ENCODE measurements around the gene PRKCA.

The PRKCA gene

DNA sequence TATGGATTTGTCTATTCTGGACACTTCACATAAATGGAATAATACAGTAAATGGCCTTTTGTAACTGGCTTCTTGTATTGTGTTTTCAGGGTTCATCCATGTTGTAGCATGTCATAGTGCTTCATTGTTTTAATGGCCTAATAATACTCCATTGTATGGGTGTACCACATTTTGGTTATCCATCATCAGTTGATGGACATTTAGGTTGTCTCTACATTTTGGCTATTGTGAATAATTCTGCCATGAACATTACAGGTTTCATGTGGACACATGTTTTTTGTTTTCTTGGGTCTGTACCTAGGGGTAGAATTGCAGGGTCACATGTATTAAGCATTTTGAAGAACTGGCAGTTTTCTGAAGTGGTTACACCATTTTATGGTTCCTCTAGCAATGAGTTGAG is 309.0 kb downstream of the PRKCA start:
- Histone ChIP-seq H3K4me2 (ENCODE audit: low read length) (no peak overlapping the region), H3K27me3 (ENCODE audit: control insufficient read depth, low read length) (no peaks in the 10 kb centered on the region), H3K4me1 (ENCODE audit: control insufficient read depth, low read length) (peaks cover 11% of the 10 kb centered on the region), H3K9me2 (replicated peaks; ENCODE audit: control insufficient read depth, low read length) (no peaks in the 10 kb centered on the region), H3K36me3 (ENCODE audit: control insufficient read depth, low read length) (no peaks in the 10 kb centered on the region), H3K79me2 (ENCODE audit: control insufficient read depth, low read length) (no peaks in the 10 kb centered on the region), H3K27ac (ENCODE audit: low read depth, low read length) (no peak overlapping the region), H3K9me3 (ENCODE audit: control insufficient read depth, insufficient read depth, low read length) (peaks cover 8% of the 10 kb centered on the region; the same call in 1 of the 2 replicates), H3F3A (ENCODE audit: control insufficient read depth, insufficient read depth) (no peaks in the 10 kb centered on the region), H4K20me1 (ENCODE audit: control insufficient read depth, insufficient read depth, low read depth, low read length) (no peaks in the 10 kb centered on the region), H3K4me3 (ENCODE audit: low read length) (no peak overlapping the region)
- TF ChIP-seq, protein P1, sequence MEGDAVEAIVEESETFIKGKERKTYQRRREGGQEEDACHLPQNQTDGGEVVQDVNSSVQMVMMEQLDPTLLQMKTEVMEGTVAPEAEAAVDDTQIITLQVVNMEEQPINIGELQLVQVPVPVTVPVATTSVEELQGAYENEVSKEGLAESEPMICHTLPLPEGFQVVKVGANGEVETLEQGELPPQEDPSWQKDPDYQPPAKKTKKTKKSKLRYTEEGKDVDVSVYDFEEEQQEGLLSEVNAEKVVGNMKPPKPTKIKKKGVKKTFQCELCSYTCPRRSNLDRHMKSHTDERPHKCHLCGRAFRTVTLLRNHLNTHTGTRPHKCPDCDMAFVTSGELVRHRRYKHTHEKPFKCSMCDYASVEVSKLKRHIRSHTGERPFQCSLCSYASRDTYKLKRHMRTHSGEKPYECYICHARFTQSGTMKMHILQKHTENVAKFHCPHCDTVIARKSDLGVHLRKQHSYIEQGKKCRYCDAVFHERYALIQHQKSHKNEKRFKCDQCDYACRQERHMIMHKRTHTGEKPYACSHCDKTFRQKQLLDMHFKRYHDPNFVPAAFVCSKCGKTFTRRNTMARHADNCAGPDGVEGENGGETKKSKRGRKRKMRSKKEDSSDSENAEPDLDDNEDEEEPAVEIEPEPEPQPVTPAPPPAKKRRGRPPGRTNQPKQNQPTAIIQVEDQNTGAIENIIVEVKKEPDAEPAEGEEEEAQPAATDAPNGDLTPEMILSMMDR (IDR thresholded peaks at IDR 0.05; ENCODE audit: low read depth, low read length, poor library complexity, severe bottlenecking), result no peak
- no peak for TF ChIP-seq EZH2phosphoT487 (IDR thresholded peaks at IDR 0.05; ENCODE audit: borderline replicate concordance, low read length)

DNA sequence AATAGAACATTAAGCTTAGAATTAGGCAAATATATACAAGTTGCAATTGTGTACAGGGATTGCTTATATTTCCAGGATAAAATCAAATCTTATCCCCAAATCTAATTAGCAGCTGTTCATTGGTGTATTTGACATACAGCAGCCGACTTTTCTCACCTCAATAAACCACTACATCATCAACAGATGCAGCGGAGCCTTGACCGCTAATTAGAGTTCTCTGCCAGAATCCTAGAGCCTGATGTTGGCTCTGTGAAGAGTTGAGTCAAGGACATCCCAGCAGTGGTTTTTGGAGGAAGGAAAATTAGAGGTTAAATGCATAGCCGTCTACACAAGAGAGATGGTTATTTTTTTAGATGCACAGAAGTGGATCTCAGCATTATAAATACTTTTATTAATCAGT is 310.6 kb downstream of the PRKCA start:
- H3K9me3 ChIP-seq (ENCODE audit: control insufficient read depth, insufficient read depth, low read length), result peaks cover 8% of the 10 kb centered on the region; the same call in 1 of the 2 replicates
- no peaks in the 10 kb centered on the region for H4K20me1 ChIP-seq (ENCODE audit: control insufficient read depth, insufficient read depth, low read depth, low read length)
- no peak overlapping the region for H3K4me3 ChIP-seq (ENCODE audit: low read length)
- H3K79me2 ChIP-seq (ENCODE audit: control insufficient read depth, low read length), result no peaks in the 10 kb centered on the region
- no peaks in the 10 kb centered on the region for H3K9me2 ChIP-seq (replicated peaks; ENCODE audit: control insufficient read depth, low read length)
- no peaks in the 10 kb centered on the region for H3F3A ChIP-seq (ENCODE audit: control insufficient read depth, insufficient read depth)
- no peak overlapping the region for H3K27ac ChIP-seq (ENCODE audit: low read depth, low read length)
- no peak overlapping the region for H3K4me2 ChIP-seq (ENCODE audit: low read length)
- peaks cover 11% of the 10 kb centered on the region for H3K4me1 ChIP-seq (ENCODE audit: control insufficient read depth, low read length)
- H3K36me3 ChIP-seq (ENCODE audit: control insufficient read depth, low read length), result no peaks in the 10 kb centered on the region
- no peak for TF ChIP-seq EZH2phosphoT487 (IDR thresholded peaks at IDR 0.05; ENCODE audit: borderline replicate concordance, low read length)
- TF ChIP-seq, protein P1 (IDR thresholded peaks at IDR 0.05; ENCODE audit: low read depth, low read length, poor library complexity, severe bottlenecking), result no peak
- H3K27me3 ChIP-seq (ENCODE audit: control insufficient read depth, low read length), result no peaks in the 10 kb centered on the region

DNA sequence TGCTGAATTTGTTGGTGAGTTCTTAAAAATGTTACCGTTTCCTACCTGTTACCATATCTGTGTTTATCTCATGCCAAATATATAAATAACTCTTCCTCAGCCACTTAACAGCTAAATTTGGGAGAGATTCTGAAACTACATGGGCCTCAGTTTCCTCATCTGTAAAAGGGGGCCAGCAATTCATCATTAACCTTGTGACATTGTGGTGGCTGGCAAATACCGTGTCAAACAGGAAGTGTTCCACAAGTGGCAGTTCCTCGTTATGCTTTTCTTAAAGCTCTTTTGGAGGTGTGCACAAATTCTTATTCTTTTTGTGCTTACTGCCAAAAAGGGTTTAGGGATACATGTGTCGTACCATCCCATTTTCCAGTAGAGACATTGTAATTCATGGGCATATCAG is 312.1 kb downstream of the PRKCA start:
- no peak for TF ChIP-seq EZH2phosphoT487 (IDR thresholded peaks at IDR 0.05; ENCODE audit: borderline replicate concordance, low read length)
- TF ChIP-seq, protein P1 (IDR thresholded peaks at IDR 0.05; ENCODE audit: low read depth, low read length, poor library complexity, severe bottlenecking), result no peak
- Histone ChIP-seq H3K9me3 (ENCODE audit: control insufficient read depth, insufficient read depth, low read length) (peaks cover 8% of the 10 kb centered on the region; the same call in 1 of the 2 replicates), H4K20me1 (ENCODE audit: control insufficient read depth, insufficient read depth, low read depth, low read length) (no peaks in the 10 kb centered on the region), H3K4me3 (ENCODE audit: low read length) (no peak overlapping the region), H3K9me2 (replicated peaks; ENCODE audit: control insufficient read depth, low read length) (no peaks in the 10 kb centered on the region), H3K4me2 (ENCODE audit: low read length) (no peak overlapping the region), H3K4me1 (ENCODE audit: control insufficient read depth, low read length) (peaks cover 11% of the 10 kb centered on the region), H3K27ac (ENCODE audit: low read depth, low read length) (no peak overlapping the region), H3K36me3 (ENCODE audit: control insufficient read depth, low read length) (no peaks in the 10 kb centered on the region), H3K79me2 (ENCODE audit: control insufficient read depth, low read length) (no peaks in the 10 kb centered on the region), H3K27me3 (ENCODE audit: control insufficient read depth, low read length) (no peaks in the 10 kb centered on the region), H3F3A (ENCODE audit: control insufficient read depth, insufficient read depth) (no peaks in the 10 kb centered on the region)

Data from DOHH2 (cell line).